GM10266 (cell line): ENCODE results near the gene HPS1.

Source experiments
- DNase-seq: peaks from one replicate; pipeline ENCODE4 v3.0.0; 2012; ENCODE audit errors: extremely low spot score
- CTCF ChIP-seq: IDR thresholded peaks from 2 replicates; pipeline ENCODE4 v1.5.1; 2012; ENCODE audit warnings: mild to moderate bottlenecking, low read depth; ENCODE audit not compliant: control insufficient read depth, insufficient read depth; ENCODE audit errors: missing control alignments

Gene HPS1

DNA sequence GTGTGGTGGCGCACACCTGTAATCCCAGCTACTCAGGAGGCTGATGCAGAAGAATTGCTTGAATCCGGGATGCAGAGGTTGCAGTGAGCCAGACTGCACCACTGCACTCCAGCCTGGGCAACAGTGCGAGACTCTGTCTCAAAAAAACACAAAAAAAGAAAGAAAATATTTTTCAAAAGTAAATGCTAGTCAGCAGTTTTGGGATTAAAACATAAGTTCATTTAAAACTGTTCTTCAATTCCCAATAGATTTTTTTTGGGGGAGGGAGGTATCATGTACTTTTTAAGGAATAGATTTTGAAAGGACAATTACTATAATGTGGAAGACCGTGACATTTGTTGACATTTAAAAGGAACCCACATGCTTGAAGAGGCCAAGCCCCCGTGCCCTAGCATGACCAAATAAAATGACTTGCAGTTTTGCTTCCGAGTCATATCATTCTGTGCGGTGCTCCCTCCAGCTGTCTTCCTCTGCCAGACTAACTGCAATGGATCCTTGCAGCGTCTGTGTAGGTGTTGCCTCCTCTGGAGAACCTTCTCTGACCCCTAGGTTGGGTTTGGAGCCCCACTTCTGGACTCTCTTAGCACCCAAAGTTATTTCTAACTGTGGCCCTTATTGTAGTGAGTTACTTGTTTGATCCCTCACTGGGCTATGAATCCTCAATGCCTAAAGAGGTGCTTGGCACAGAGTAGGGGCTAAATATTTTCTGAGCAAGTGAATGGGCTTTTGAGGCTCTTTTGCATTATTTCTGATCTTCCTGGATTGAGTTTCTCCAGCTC, 17.4 kb upstream of the HPS1 start:
- DNase-seq: no peak

DNA sequence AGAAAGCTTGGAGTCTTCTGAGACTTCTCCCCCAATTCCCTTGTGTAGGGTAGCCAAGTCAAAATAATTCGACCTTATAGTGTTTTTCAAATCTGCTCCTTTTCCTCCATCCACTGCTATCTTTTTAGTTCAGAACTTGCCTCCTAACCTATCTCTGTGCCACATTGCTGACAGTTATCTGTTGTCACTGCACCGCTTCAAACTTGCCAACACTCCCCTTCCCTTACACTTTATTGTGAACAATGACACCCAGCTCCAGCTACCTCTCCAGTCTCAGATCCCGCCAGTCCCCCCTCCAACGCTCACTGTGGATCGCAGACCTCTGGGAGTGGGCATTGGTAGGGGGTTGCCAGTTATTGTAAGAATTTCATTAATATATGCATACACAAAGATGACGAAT, 16.3 kb upstream of the HPS1 start:
- no peak for TF ChIP-seq CTCF
- DNase-seq: no peak

More for the DNA sequence above, 17.4 kb upstream of the HPS1 start:
- TF ChIP-seq CTCF: no peak

DNA sequence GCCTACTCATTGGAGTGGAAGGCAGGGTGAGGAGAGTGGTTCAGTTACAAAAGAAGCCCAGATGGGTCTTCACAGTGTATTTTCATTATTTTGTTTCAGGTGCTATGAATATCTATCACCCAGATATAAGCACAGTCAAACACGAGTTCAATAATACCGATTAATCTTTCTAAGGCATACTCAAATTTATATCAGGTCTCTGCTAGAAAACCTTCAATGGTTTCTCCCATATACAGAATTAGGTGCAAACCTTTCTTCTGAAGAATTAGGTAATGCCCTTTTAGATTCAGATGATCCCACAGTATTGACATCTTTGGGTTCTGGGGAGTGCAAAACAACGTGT, 14.7 kb upstream of the HPS1 start:
- no peak for TF ChIP-seq CTCF
- no peak for DNase-seq

GRCh38 chr10:98460837-98461499, 14.2 kb upstream of the HPS1 start:
- no peak for DNase-seq
- TF ChIP-seq CTCF: no peak

DNA sequence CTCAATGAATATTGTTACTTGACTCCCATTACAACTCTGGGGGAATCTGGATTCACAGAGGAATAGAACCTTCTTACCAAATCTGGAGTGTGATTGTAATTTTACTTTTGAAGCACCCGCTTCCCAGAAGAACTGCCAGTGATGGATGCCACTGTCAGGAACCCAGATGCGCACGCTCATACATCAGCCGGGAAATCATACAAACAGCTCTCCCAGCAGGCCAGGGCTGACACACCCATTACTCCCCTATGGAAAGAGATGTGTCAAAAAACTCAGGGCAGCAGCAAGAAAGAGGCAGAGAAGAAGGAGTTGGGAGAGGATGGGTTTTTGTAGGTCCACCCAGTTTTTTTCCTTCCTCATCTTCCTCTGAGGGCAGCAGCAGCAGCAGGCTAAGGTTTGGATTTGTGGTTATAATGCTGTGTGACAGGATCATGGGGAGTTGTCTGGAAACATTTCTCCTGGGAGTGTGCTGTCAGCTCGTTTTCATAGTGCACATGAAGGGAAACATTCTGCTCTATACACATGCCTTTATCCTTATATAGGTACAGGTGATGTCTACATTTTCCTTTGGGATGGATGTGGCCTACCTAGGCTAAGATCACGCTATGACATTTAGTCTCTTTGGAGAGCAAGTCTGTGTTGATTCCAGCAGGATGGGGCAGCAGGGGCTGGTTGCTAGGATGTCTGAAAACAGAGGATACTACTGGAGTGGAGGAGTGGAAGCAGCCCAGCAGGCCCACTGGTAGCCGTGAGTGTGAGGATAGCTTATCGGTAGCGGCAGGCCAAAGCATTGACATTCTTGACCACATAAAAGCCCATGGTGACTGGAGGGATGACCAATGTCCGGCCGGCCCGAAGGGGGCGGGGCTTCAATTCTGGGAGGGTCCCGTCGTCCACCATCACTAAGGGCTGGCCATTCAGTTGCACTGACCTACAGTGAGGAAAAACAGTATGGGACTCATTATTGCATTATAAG, 12.4 kb upstream of the HPS1 start:
- no peak for DNase-seq
- TF ChIP-seq CTCF: no peak

DNA sequence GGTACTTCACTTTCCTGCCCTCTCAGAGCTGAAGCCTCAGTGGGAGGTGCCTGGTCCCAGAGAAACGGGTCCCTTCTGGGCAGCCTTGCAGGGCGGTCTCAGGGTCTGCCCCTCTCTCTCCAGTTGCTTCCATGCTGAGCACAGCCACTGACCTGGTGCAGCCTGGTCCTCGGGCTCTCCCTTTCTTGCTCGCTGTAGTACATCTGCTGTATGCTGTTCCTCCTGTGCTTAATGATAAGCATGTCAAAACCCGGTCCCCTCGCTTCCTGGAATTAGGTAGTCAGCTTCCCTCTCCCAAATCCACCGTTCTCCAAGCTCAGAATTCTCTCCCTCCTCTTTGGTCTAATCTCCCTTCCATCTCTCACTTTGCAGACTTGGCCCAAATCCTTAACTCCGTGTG, 11.0 kb upstream of the HPS1 start:
- TF ChIP-seq CTCF: no peak
- DNase-seq: no peak
